ENCODE data around the gene SPDYE4.

GRCh38 chr17:8798176-8798845 lies 40.0 kb upstream of the SPDYE4 start:
- TF ChIP-seq CTCF (IDR thresholded peaks at IDR 0.05) (no peak), POLR2A (IDR thresholded peaks at IDR 0.05) (no peak)
